ENCODE measurements around the gene GMFB.
"Not testable (repeated sequence)": the region's sequence is repeated elsewhere in the genome, so short reads cannot be mapped to it uniquely, and the experiment has no call there.

Gene GMFB

DNA sequence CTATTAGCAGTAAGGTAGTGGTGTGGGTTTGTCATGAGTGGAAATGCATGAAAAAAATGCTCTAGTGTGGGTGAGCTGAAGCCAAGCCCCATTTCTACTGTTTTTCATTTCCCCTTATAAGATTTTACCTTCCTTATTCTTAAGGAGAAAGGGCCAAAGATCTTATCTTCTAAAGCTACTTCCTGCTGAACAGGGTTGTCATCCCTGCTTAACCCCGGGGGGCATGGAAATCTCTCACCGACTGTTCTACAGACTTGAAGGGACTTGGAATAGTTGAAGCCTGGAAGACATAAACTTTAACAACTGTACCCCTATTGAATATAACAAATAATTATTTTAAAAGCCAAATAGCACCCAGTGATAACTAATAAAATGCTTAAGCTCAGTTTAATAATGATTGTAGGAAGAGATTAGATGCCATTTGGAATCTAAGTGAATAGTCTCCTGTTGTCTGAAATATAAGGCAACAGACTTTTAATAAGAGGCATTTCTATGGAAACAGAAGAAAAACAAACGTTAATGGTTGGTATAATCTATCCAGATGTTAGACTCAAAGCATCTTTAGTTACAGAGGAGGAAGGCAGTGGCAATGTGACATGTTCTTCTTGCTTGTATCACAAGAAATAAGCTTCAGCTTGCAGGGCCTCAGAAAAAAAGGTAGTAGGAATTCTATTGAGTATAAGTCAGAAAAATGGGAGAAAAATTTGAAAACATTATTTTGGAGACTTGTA, 1.8 kb upstream of the GMFB start:
- no peak for DNase-seq

DNA sequence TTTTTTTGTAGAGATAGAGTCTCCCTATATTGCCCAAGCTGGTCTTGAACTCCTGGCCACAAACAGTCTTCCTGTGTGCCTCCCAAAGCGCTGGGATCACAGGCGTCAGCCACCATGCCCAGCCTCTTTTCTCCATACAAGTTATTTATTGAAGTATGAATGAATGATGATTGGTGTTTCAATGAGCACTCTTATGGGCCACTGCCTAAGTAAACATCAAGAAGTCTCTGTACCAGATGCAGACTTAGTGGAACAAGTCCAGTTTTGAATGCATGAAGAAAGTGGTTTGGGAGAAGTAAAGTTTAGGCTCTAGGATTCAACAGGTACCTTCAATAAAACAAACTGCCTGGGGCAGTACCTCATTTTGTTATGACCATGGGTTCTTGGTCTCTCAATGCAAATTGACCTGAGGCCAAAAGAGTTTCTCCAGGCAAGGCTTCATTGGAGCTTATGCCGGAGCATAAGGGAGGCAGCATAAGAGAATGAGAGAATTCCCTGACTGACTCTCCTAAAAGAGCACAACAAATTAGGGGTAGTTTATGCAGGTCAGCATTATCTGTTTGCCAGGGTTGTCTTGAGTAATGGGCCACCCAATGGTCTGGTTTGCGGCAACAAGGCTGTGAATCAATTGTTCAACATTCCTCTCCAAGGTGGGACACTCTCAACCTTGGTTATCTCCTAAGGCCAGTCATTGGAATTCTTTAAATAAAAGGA, 1.1 kb upstream of the GMFB start:
- DNase-seq, result no peak

DNA sequence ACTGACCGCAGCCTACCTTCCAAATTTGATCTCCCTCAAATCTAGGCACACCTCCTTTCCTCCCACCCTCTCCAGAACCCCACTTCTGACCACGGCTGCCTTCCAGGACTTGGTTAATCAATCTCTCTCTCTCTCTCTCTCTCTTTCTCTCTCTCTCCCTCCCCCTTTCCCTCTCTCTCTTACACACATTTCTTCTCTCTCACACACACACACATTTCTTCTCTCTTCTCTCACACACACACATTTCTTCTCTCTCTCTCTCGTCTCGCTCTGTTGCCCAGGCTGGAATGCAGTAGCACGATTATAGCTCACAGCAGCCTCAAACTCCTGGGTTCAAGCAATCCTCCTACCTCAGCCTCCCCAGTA, 521 bp upstream of the GMFB start:
- DNase-seq, result no peak

DNA sequence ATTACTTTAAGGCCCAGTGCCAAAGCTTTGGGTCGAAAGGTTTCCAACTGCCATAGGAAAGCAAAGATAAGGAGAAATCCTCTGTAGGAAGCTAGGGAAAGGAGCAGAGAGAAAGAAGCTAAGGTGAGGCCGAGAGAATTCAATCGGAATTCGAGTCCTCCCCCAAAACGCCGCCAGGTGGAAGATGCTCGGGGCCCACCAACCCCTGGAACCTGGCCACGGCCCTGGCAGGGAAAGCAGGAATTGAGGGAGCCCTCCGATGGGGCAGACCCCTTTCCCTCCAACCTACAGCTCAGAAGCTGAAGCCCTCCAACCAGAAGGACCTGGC, 498 bp downstream of the GMFB start:
- DNase-seq, result no peak

DNA sequence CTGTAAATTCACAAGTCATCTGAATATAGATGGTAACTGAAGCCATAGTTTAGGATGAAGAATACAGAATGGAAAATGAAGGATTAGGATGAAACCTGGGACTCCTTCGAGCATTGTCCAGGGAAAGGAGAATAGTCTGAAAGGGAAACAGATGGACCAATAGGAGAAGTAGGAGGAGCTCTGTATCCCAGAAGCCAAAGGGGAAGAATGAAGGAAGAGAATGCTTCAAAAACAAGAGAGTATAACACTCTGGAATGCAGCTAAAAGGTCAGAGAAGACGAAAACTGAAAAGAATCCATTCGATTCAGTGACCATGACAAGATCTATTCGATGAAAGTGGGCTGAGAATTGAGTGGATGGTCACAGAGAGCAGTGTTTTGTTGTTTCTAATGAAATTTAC, 1.0 kb downstream of the GMFB start:
- no peak for DNase-seq

DNA sequence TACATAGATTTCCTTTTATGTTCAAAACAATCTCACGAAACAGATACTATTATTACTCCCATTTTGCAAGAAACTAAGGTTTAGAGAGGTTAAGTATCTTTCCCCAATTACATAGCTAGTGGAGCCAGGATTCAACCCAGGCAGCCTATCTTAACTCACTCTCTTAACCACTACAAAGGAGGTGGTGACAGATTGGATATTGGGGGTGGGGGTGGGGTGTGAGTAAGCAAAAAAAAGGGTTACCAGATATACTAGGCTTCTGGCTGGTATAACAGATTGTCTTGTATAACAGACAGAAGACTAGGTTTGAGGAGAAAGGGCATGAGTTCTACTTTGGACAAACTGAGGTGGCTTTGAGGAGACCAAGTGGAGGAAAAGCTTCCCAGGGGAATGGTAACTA, 2.1 kb downstream of the GMFB start:
- DNase-seq, result no peak

DNA sequence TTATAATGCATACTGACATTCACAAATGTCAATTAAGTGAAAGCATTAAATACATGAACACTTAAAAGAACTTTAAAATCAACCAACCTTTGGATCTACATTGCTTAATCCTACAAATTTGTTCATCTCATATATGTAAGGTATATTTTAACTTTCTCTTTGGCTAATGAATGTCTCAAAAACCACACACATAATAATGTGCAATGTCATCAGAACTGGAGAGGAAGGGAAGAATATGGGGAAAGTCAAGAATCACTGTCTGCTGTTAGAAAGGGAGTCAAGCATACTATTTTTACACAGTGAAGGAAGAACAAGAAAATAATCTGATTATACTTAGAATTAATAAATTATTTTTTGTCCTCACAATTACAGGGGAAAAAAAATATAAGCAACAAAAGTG, 4.9 kb downstream of the GMFB start:
- no peak for DNase-seq

DNA sequence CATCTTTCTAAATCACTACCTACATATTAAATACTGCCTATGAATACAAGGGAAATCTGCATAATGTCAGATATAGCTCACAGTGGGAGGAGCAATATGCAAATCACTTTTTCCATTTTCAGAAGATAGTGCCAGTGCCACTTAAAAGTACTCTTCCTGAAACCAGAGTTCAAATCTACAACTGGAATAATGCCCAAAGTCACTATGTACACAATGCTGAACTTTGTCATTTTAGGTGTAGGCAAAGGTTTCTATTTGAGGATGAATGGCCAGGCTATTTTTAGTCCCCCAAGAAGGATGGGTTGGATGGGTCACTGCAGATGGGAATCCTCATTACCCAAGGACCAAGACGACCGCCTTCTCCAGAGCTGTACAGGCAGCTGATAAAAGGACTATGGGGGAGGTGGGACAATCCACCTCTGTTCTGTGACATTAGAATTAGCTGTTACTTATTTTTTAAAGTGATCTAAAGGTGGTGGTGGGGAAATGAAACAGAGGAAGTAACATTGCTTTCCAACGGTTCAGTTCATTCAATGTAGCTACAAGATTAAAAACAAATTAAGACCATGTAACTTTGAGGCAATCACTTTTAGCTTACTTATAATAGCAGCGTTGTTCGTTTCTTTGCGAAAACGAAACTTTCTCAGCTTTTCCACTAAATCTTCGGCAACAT, 5.6 kb downstream of the GMFB start:
- no peak for DNase-seq

DNA sequence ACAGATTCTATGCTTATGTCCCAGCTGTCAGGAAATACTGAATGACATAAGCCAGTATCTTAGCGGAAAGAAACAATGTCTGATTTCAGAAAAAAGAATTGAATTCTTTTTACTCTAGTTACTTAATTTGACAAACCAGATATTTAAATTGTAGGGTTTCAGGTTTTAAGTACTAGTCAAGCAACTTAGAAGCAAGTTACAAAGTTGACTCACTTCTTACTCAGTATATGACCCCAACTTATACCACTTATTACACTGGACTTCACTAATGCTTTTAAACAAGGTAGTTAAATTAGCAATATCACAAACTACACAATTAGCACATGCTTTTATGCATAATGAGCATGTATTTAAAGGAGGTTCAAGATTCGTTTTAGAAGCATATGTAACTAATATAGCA, 7.1 kb downstream of the GMFB start:
- no peak for DNase-seq

DNA sequence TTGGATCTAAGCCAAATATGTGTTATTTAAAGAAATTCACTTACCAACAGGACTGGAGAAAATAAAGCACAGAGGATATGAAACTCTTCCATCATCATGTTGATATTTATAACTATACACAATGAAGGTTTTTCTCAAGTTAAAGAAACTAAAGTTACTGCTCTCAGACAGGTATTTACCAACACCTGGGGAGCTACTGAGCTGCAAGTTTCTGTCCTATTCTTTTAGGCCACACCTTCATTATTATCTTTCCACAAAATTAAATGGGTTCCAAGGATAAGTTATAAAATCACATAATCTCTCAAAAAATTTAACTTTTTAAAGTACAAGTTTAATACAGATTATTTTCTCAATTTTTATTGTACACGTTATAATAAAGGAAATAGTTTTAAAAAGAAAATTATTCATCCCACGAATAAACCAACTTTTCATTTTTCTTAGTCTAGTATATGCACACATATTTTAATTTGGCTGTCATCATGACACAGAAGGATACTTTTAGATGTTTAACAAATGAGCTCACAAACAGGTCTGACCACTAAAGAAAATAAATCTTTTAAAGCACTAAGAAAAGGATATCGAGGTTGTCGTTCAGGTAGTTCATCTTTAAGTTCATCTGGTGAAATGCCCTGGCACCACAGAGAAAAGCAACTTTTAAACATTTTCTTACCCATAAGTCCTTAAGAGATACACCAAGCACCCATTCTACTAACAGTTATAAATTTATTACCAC, 7.8 kb downstream of the GMFB start:
- no peak for DNase-seq

DNA sequence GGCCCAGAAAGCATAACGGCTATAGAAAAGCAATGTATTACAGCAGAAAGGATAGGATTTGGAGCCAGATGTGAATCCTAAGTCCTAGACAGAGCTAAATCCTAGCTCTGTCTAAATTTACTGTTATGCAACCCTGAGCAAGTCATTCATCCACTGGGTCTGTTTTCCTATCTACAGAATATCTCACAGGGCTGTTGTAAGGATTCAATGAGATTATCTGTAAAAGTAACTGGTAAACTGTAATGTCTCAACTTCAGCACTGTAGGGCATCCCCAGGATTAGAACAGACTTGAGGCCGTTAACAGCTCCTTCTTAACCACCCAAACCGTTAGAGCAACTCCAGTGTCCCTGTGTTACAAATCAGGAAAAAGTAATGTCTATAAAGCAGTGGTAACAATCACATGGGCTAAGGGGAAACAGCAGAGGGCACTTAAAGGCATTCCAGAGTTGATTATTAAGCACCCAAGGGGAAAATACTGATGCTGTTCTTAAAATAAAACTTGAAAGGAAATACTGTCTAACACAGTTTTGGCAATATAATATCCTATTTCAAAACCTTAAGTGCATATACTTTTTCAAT, 10.1 kb downstream of the GMFB start:
- DNase-seq, result no peak

DNA sequence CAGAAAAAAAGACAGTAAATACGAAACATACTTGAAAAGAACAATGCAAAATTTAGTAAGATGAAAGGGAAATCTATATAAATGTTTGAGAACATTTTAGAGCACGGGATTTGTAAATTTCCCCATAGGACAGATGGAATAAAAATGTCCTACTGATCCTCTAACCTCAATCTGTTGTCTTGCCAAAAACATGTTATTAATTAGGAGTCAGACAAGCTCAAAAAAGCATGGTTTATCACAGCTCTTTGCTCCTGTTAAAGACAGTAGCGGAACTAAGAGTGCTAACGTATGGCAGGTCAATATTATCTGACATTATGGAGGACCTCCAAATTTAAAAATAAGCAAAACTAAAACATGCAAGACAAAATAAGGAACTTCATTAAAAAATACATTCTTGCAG, 12.9 kb downstream of the GMFB start:
- no peak for DNase-seq

DNA sequence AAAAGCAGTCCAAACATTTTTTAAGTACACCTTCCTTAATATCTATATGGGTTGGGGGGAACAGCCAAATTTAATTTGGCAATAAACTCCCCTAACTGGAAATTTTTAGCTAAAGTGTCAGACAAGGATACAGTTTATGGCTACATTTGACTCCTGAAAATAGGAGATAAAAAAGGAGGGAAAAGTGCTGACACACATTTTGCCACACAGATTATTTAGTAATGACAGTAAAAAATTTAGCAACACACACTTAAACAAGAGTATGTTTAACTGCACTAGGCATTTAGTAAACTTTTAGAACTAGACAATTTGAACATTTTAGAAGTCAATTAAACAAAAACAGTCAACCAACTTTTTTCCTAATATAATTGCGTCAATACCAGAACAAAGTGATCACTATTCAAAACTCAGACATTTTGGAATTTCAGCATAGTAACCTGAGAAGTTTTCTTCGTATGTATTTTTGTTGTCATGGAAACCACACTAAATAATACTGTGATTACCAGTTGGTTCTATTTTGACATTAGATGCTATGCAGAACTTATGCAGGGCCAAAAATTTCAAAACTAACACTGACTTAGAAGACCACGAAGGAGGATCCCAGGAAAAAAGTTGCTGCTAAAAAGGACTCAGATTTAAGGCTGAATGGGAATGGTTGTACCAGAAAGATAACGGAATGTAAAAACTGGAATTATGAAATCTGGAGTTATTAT, 13.4 kb downstream of the GMFB start:
- no peak for DNase-seq

DNA sequence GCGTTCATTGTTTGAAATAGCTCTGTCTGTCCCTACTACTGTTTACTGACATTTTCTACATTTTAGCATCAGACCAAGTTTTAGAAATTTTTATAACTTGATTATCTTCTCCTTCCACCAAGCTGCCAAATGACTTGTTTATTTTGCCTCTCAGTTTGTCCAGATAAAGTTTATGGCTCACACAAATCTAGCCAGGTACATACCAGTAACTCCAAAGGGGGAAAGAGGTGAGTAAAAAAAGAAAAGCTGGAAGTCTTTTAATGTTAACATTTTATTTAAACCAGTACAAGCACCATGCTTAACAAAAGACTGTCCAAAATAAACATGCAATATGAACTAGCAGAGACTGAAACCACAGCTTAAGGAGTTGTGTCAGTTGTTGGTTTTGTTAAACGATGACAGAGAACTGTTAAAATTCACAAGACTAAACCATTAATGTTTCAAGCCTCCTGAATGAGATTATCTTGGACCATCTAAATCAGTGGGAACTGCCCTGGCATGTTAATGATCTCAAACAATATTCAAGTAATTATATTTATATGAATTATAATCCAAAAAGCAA, 14.5 kb downstream of the GMFB start:
- no peak for DNase-seq

DNA sequence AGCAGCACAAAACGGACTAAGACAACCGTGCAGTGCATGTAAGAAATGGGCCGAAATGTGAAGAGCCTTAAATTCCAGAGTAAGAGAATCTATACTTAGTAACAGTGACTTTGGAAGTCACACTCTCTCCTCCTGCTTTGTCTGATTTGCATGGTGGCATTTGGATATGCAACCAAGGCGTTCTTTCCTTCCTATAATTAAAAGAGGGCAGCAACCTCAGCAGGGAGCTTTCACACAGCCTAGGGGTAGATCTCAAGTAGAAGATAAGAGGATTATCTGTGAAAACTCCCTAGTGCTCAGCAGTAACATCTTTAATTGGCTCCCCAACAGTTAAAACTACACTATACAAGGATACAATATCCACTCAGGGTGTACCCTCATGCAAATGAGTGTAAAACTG, 16.5 kb downstream of the GMFB start:
- DNase-seq, result no peak

DNA sequence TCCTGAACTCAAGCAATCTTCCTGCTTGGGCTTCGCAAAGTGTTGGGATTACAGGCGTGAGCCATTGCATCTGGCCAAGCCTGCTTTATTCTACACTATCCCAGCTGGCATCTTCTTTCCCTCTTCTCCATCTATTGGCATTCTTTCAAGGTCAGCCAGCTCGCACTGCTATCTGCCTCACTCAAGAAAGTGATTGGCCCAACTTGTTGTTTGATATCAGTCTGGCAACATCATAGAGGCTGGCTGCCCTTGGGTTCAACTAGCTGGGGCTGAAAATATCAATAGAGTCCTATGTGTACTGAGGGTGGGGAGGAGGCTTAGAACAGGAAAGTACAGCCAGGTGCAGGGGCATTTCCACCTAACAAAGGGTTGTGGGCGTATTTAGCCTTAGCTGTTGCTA, 17.1 kb downstream of the GMFB start:
- no peak for DNase-seq

DNA sequence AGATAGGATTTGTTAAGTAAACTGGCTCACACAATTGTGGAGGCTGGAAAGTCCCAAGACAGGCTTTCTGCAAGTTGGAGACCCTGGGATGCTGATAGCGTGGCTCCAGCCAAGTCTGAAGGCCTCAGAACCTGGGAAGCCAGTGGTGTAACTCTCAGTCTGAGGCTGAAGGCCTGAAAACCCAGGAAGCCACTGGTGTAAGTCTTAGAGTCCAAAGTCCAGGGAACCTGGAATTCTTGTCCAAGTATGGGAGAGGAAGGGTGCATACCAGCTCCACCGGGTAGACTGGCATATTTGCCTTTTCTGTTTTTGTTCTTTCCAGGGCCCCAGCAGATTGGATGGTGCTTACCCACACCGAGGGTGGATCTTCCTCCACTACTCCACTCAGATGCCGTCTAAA, 18.1 kb downstream of the GMFB start:
- DNase-seq, result no peak

DNA sequence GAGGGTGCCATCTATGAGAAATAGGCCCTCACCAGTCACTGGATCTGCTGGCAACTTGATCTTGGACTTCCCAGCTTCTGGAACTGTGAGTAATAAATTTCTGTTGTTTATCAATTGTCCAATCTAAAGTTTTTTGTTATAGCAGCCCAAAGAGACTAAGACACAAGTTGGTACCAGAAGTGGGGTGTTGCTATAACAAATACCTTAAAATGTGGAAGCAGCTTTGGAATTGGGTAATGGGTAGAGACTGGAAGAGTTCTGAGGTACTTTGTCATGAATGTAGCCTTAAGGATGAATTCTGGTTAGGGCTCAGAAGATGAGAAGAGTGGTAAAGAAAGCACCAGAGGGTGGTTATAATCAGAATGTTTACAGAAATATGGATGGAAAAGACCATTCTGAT, 21.5 kb downstream of the GMFB start:
- no peak for DNase-seq

DNA sequence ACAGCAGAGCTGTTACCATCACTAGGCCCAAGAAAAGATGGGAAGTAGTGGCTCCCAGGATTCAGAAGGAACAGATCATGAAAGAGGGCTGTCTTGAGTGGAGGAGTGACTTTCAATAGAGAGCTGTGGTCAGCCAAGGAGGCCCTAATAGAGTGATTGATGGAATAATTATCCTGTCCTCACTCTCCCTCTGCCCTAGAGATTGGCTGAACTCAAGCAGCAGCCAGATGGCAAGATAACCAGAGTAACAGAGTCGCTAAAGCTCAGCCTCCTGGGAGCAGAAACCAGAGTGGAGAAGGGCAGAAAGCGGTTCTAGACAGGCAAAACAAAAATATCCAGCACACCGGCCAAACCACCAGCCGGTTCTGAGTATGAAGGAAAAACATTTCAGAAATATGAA, 23.1 kb downstream of the GMFB start:
- no peak for DNase-seq

DNA sequence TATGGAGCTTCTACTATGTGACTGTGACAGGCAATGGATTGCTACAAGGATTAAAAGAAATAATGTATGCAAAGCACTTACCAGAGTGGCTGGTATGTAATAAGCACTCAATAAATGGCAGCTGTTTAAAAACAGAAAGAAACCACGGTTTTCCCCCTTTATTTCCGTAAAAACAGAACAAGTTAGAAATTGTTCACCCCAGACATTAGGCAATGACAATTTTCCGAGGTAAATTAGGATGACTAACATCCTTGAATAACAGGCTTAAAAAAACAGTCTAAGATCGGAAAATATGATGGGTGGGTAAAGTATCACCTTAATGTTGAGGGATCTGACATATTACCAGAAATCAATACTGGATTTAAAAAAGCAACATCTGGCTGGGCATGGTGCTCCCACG, 26.7 kb downstream of the GMFB start:
- DNase-seq, result no peak

DNA sequence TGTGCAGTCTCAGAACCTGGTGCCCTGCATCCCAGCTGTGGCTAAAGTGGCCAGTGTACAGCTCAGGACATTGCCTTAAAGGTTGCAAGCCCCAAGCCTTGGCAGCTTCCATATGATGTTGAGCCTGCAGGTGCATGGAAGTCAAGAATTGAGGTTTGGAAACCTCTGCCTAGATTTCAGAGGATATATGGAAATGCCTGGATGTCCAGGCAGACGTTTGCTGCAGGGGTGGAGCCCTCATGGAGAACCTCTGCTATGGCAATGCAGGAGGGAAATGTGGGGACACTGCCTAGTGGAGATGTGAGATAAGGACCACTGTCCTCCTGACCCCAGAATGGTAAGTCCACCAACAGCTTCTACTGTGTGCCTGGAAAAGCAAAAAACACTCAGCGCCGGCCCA, 29.7 kb downstream of the GMFB start:
- no peak for DNase-seq

DNA sequence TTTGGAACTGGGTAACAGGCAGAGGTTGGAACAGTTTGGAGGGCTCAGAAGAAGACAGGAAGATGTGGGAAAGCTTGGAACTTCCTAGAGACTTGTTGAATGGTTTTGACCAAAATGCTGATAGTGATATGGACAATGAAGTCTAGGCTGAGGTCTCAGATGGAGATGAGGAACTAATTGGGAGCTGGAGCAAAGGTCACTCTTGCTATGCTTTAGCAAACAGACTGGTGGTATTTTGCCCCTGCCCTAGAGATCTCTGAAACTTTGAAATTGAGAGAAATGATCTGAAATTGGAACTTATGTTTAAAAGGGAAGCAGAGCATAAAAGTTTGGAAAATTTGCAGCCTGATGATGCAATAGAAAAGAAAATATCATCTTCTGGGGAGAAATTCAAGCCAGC, 30.2 kb downstream of the GMFB start:
- DNase-seq, result not testable (repeated sequence)

DNA sequence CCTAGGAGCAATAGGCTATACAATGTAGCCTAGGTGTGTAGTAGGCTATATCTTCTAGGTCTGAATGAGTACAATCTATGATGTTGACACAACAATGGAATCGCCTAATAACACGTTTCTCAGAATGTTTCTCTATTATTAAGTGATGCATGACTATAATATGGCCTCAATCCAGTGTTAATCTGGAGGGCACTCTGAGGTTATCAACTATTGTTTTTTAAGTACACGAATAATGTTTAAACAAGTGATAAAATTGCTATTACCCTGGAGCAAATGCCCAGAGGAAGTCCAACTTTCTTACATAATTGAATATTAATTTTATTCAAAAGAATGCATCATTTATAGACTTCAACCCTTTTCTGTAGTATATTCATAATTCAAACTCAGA, 31.2 kb downstream of the GMFB start:
- DNase-seq, result no peak
